ENCODE data around the gene RET.

The RET gene

GRCh38 chr10:43108951-43109350, 32.1 kb downstream of the RET start:
- no peak for DNase-seq (ENCODE audit: low read depth)

GRCh38 chr10:43109671-43110249, 32.9 kb downstream of the RET start:
- no peak for DNase-seq (ENCODE audit: low read depth)

- DNase-seq (ENCODE audit: low read depth), result no peak
These were observed 33.6 kb downstream of the RET start for GRCh38 chr10:43110338-43111071.

GRCh38 chr10:43111101-43111500, 34.2 kb downstream of the RET start:
- DNase-seq (ENCODE audit: low read depth), result no peak

GRCh38 chr10:43111921-43112607, 35.2 kb downstream of the RET start:
- no peak for DNase-seq (ENCODE audit: low read depth)

GRCh38 chr10:43112608-43112961, 35.7 kb downstream of the RET start:
- DNase-seq (ENCODE audit: low read depth), result no peak

GRCh38 chr10:43113201-43114087, 36.6 kb downstream of the RET start:
- DNase-seq (ENCODE audit: low read depth), result no peak

- no peak for DNase-seq (ENCODE audit: low read depth)
These were observed 37.3 kb downstream of the RET start for GRCh38 chr10:43114088-43114742.

- no peak for DNase-seq (ENCODE audit: low read depth)
These were observed 38.1 kb downstream of the RET start for GRCh38 chr10:43114743-43115611.

GRCh38 chr10:43115881-43116595, 39.2 kb downstream of the RET start:
- DNase-seq (ENCODE audit: low read depth), result no peak

- DNase-seq (ENCODE audit: low read depth), result no peak
These were observed 39.7 kb downstream of the RET start for GRCh38 chr10:43116596-43116995.

GRCh38 chr10:43117031-43117776, 40.3 kb downstream of the RET start:
- no peak for DNase-seq (ENCODE audit: low read depth)

GRCh38 chr10:43117777-43118583, 41.1 kb downstream of the RET start:
- no peak for DNase-seq (ENCODE audit: low read depth)

- DNase-seq (ENCODE audit: low read depth), result no peak
These were observed 42.0 kb downstream of the RET start for GRCh38 chr10:43118631-43119415.

- DNase-seq (ENCODE audit: low read depth), result no peak
These were observed 42.7 kb downstream of the RET start for GRCh38 chr10:43119416-43120115.

- no peak for DNase-seq (ENCODE audit: low read depth)
These were observed 43.5 kb downstream of the RET start for GRCh38 chr10:43120116-43120928.
